Fibroblast of skin of back (primary cell): ENCODE data around the gene CNOT6.
A peak's percentile ranks its signal among the peaks of the same experiment; 100 is the strongest.
"Not testable (repeated sequence)": the region's sequence is repeated elsewhere in the genome, so short reads cannot be mapped to it uniquely, and the experiment has no call there.

ENCODE experiments used
- DNase-seq: peaks from one replicate; pipeline ENCODE4 v3.0.0-alpha.2; 2013

Gene CNOT6

GRCh38 chr5:180471866-180472265, 22.3 kb upstream of the CNOT6 start:
- DNase-seq = no peak

GRCh38 chr5:180472269-180472668, 21.9 kb upstream of the CNOT6 start:
- DNase-seq = no peak

GRCh38 chr5:180473386-180473785, 20.8 kb upstream of the CNOT6 start:
- DNase-seq = not testable (repeated sequence)

GRCh38 chr5:180474569-180474968, 19.6 kb upstream of the CNOT6 start:
- DNase-seq = no peak

GRCh38 chr5:180475969-180476524, 18.1 kb upstream of the CNOT6 start:
- not testable (repeated sequence) for DNase-seq

GRCh38 chr5:180484813-180485212, 9.4 kb upstream of the CNOT6 start:
- no peak for DNase-seq

- no peak for DNase-seq
These were observed 7.5 kb upstream of the CNOT6 start for GRCh38 chr5:180486636-180487149.

- DNase-seq = no peak
These were observed 6.6 kb upstream of the CNOT6 start for GRCh38 chr5:180487556-180487955.

GRCh38 chr5:180491496-180491895, 2.7 kb upstream of the CNOT6 start:
- DNase-seq = no peak

- no peak for DNase-seq
These were observed 1.8 kb upstream of the CNOT6 start for GRCh38 chr5:180492226-180492903.

GRCh38 chr5:180494510-180495181, 467 bp downstream of the CNOT6 start:
- DNase-seq = peak; percentile 25

- DNase-seq = no peak
These were observed 1.1 kb downstream of the CNOT6 start for GRCh38 chr5:180495292-180495691.

- no peak for DNase-seq
These were observed 2.0 kb downstream of the CNOT6 start for GRCh38 chr5:180495991-180496741.

GRCh38 chr5:180496806-180497205, 2.6 kb downstream of the CNOT6 start:
- DNase-seq = not testable (repeated sequence)

GRCh38 chr5:180497865-180498264, 3.7 kb downstream of the CNOT6 start:
- DNase-seq = not testable (repeated sequence)

- DNase-seq = no peak
These were observed 4.2 kb downstream of the CNOT6 start for GRCh38 chr5:180498378-180498777.

GRCh38 chr5:180499684-180500083, 5.5 kb downstream of the CNOT6 start:
- DNase-seq = no peak

GRCh38 chr5:180500300-180500699, 6.1 kb downstream of the CNOT6 start:
- DNase-seq = not testable (repeated sequence)

- no peak for DNase-seq
These were observed 13.5 kb downstream of the CNOT6 start for GRCh38 chr5:180507661-180508060.

GRCh38 chr5:180515294-180515693, 21.1 kb downstream of the CNOT6 start:
- DNase-seq = no peak

GRCh38 chr5:180515974-180516373, 21.8 kb downstream of the CNOT6 start:
- DNase-seq = not testable (repeated sequence)

GRCh38 chr5:180516440-180516839, 22.3 kb downstream of the CNOT6 start:
- no peak for DNase-seq

- peak; percentile 24 for DNase-seq
These were observed 24.9 kb downstream of the CNOT6 start for GRCh38 chr5:180519098-180519497.
